Parathyroid adenoma (tissue), 2 donors: ENCODE results near the gene RNF125.

Experiments used
- H2AFZ ChIP-seq: fragments of 300-600 bp; sonication (generic); one replicate; pipeline ENCODE4 v1.7.0; 2017; ENCODE audit warnings: antibody characterized with exemption, mild to moderate bottlenecking
- H3K27ac ChIP-seq: fragments of 300-600 bp; sonication (generic); one replicate; pipeline ENCODE4 v1.7.0; 2017
- H3K27me3 ChIP-seq: fragments of 300-600 bp; sonication (generic); one replicate; pipeline ENCODE4 v1.7.0; 2017; ENCODE audit warnings: low read length; ENCODE audit not compliant: control insufficient read depth, insufficient read depth
- H3K36me3 ChIP-seq: fragments of 300-600 bp; sonication (generic); one replicate; pipeline ENCODE4 v1.7.0; 2017; ENCODE audit warnings: low read length; ENCODE audit not compliant: control insufficient read depth, insufficient read depth
- H3K4me1 ChIP-seq: fragments of 300-600 bp; sonication (generic); one replicate; pipeline ENCODE4 v1.7.0; 2017; ENCODE audit warnings: control low read depth
- H3K4me2 ChIP-seq: fragments of 300-600 bp; sonication (generic); one replicate; pipeline ENCODE4 v1.7.0; 2017; ENCODE audit warnings: low read length
- H3K4me3 ChIP-seq: fragments of 300-600 bp; sonication (generic); one replicate; pipeline ENCODE4 v1.7.0; 2017; ENCODE audit warnings: low read depth, low read length
- H3K79me2 ChIP-seq: fragments of 300-600 bp; sonication (generic); one replicate; pipeline ENCODE4 v1.7.0; 2017; ENCODE audit warnings: control low read depth
- H3K9ac ChIP-seq: fragments of 300-600 bp; sonication (generic); one replicate; pipeline ENCODE4 v1.7.0; 2017; ENCODE audit warnings: mild to moderate bottlenecking
- H3K9me3 ChIP-seq: fragments of 300-600 bp; sonication (generic); one replicate; pipeline ENCODE4 v1.7.0; 2017; ENCODE audit warnings: low read length; ENCODE audit not compliant: control insufficient read depth
- TF ChIP-seq, protein P1 (sequence below): fragments of 300-600 bp; sonication (generic); IDR thresholded peaks from one replicate; pipeline ENCODE4 v1.7.0; 2017; ENCODE audit warnings: antibody characterized with exemption, mild to moderate bottlenecking
- donor health status: primary hyperparathyroidism.

Gene RNF125

GRCh38 chr18:32067375-32068167 lies 48.9 kb downstream of the RNF125 start:
- H3K4me2 ChIP-seq, result no peak overlapping the region
- H2AFZ ChIP-seq, result no peak overlapping the region
- no peak overlapping the region for H3K4me3 ChIP-seq
- H3K27ac ChIP-seq, result no peak overlapping the region
- H3K27me3 ChIP-seq, result no peaks in the 10 kb centered on the region
- no peaks in the 10 kb centered on the region for H3K4me1 ChIP-seq
- H3K36me3 ChIP-seq, result no peaks in the 10 kb centered on the region
- no peaks in the 10 kb centered on the region for H3K79me2 ChIP-seq
- H3K9ac ChIP-seq, result no peak overlapping the region
- TF ChIP-seq, protein P1, sequence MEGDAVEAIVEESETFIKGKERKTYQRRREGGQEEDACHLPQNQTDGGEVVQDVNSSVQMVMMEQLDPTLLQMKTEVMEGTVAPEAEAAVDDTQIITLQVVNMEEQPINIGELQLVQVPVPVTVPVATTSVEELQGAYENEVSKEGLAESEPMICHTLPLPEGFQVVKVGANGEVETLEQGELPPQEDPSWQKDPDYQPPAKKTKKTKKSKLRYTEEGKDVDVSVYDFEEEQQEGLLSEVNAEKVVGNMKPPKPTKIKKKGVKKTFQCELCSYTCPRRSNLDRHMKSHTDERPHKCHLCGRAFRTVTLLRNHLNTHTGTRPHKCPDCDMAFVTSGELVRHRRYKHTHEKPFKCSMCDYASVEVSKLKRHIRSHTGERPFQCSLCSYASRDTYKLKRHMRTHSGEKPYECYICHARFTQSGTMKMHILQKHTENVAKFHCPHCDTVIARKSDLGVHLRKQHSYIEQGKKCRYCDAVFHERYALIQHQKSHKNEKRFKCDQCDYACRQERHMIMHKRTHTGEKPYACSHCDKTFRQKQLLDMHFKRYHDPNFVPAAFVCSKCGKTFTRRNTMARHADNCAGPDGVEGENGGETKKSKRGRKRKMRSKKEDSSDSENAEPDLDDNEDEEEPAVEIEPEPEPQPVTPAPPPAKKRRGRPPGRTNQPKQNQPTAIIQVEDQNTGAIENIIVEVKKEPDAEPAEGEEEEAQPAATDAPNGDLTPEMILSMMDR, result no peak
- H3K9me3 ChIP-seq, result no peaks in the 10 kb centered on the region

DNA sequence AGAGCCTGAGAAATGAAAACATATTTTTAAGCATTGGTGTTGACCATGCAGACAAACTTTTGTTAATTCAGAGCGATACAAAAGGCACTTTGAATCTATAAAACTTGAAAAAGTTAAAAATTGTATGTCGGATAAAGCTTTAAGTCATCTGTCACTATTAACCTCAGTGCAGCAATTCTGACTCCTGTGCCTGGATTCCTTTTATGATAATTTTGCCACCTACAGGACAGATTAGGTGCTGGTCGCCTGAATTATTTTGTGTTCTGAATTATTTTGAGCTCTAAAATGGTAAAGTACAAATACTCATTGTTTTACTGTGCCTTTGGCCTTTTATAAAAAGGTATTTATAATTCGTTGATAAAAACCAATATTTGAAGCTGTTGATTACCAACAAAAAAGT lies 53.7 kb downstream of the RNF125 start:
- H3K27me3 ChIP-seq, result no peaks in the 10 kb centered on the region
- no peaks in the 10 kb centered on the region for H3K79me2 ChIP-seq
- H3K4me1 ChIP-seq, result no peaks in the 10 kb centered on the region
- no peaks in the 10 kb centered on the region for H3K36me3 ChIP-seq
- H3K27ac ChIP-seq, result no peak overlapping the region
- H2AFZ ChIP-seq, result no peak overlapping the region
- no peak overlapping the region for H3K9ac ChIP-seq
- no peaks in the 10 kb centered on the region for H3K9me3 ChIP-seq
- TF ChIP-seq, protein P1, result peak; percentile 49
- no peak overlapping the region for H3K4me3 ChIP-seq
- H3K4me2 ChIP-seq, result no peak overlapping the region

DNA sequence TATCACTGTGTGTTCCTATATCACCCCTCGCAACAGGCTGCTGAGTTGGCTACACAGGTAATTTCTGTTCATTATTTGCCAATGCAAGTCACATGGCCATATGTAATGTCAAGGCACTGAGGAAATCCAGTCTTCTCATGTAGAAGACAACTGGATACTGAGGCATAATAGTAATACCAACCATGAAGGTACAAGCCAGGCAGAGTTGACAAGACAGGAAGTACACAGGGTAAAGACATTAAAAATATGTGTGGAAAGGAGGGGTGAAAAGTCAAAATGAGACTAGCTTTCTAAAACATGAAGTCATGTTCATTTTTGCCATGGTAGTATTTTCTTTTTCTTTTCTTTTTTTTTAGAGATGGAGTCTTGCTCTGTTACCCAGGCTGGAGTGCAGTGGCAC lies 55.6 kb downstream of the RNF125 start:
- H3K79me2 ChIP-seq, result no peaks in the 10 kb centered on the region
- H2AFZ ChIP-seq, result no peak overlapping the region
- H3K4me3 ChIP-seq, result no peak overlapping the region
- no peak overlapping the region for H3K27ac ChIP-seq
- TF ChIP-seq, protein P1, result no peak
- H3K4me1 ChIP-seq, result no peaks in the 10 kb centered on the region
- H3K9ac ChIP-seq, result no peak overlapping the region
- H3K27me3 ChIP-seq, result no peaks in the 10 kb centered on the region
- H3K9me3 ChIP-seq, result no peaks in the 10 kb centered on the region
- no peak overlapping the region for H3K4me2 ChIP-seq
- no peaks in the 10 kb centered on the region for H3K36me3 ChIP-seq

DNA sequence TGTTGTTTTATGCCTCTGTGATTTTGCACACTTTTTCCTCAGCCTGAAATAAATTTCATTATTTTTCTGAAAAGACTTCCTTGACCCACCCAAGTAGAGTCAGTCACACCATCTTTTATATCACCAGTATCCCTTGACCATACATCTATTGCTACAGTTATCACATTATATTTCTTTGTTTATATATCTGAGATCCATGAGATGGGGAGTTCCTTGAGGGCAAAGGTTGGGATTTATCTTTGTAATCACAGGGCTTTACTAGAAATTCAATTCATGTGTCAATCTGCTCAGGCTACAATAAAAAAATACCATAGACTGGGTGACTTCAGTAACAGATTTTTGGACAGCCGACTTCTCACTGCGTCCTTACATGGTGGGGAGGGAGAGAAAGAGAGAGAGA lies 60.2 kb downstream of the RNF125 start:
- no peaks in the 10 kb centered on the region for H3K36me3 ChIP-seq
- TF ChIP-seq, protein P1, result no peak
- no peaks in the 10 kb centered on the region for H3K9me3 ChIP-seq
- no peak overlapping the region for H3K4me3 ChIP-seq
- H3K27ac ChIP-seq, result no peak overlapping the region
- no peaks in the 10 kb centered on the region for H3K79me2 ChIP-seq
- H3K4me1 ChIP-seq, result no peaks in the 10 kb centered on the region
- H2AFZ ChIP-seq, result no peak overlapping the region
- H3K9ac ChIP-seq, result no peak overlapping the region
- no peak overlapping the region for H3K4me2 ChIP-seq
- H3K27me3 ChIP-seq, result no peaks in the 10 kb centered on the region

- Histone ChIP-seq H3K27ac (no peak overlapping the region), H3K4me3 (no peak overlapping the region), H3K27me3 (no peaks in the 10 kb centered on the region), H3K9ac (no peak overlapping the region), H3K4me2 (no peak overlapping the region), H3K9me3 (no peaks in the 10 kb centered on the region), H2AFZ (no peak overlapping the region), H3K4me1 (no peaks in the 10 kb centered on the region), H3K79me2 (no peaks in the 10 kb centered on the region), H3K36me3 (no peaks in the 10 kb centered on the region)
- TF ChIP-seq, protein P1, result no peak
Observed at GRCh38 chr18:32081881-32082280, 63.3 kb downstream of the RNF125 start.
